Esophagus muscularis mucosa (tissue), 4 donors: Measurements from ENCODE around the gene ECEL1. TPM values are rescaled to one million over a fixed set of nuclear protein-coding genes. Genes with fewer than 3 reads are reported as not detected.

ENCODE experiments used
- DNase-seq: peaks from one replicate; pipeline ENCODE4 v3.0.0-alpha.2; 2017; ENCODE audit errors: extremely low spot score
- H3K27ac ChIP-seq, 4 donors: fragments of 200-600 bp; sonication (generic); replicated peaks in 1 of 4; 1 replicate in 3 of 4; 2 replicates in 1 of 4; pipeline ENCODE4 v1.5.1; 2016 to 2019; ENCODE audit warnings: mild to moderate bottlenecking in 1 of 4
- H3K27me3 ChIP-seq, 4 donors: fragments of 200-600 bp; sonication (generic); one replicate each; pipeline versions ENCODE4 v1.5.1 to v1.6.0; 2016 to 2019
- H3K36me3 ChIP-seq, 4 donors: fragments of 200-600 bp; sonication (generic); one replicate each; pipeline ENCODE4 v1.5.1; 2016 to 2019
- H3K4me1 ChIP-seq, 4 donors: fragments of 200-600 bp; sonication (generic); one replicate each; pipeline ENCODE4 v1.5.1; 2016 to 2019
- H3K4me3 ChIP-seq, 4 donors: fragments of 200-600 bp; sonication (generic); 1 replicate in 2 of 4; 2 replicates in 2 of 4; pipeline ENCODE4 v1.5.1; 2016 to 2019; ENCODE audit warnings: mild to moderate bottlenecking in 4 of 4, moderate library complexity in 1 of 4
- H3K9me3 ChIP-seq, 4 donors: fragments of 200-600 bp; sonication (generic); 1 replicate in 3 of 4; 2 replicates in 1 of 4; pipeline ENCODE4 v1.5.1; 2016 to 2019
- CTCF ChIP-seq, 3 experiments: fragments of 200-600 bp in 2 of 3; fragments of 450-650 bp in 1 of 3; sonication (generic) in 2 of 3; IDR thresholded peaks; one replicate each; pipeline ENCODE4 v1.5.1; 2017 to 2019; ENCODE audit warnings: antibody characterized with exemption in 3 of 3, mild to moderate bottlenecking in 2 of 3, moderate library complexity in 1 of 3
- EP300 ChIP-seq: sonication (generic); formaldehyde crosslinking; IDR thresholded peaks from one replicate; pipeline ENCODE4 v1.6.1; 2017; ENCODE audit warnings: antibody characterized with exemption
- POLR2A ChIP-seq: fragments of 450-650 bp; IDR thresholded peaks from one replicate; pipeline ENCODE4 v1.6.1; 2017; ENCODE audit warnings: antibody characterized with exemption, moderate library complexity, mild to moderate bottlenecking, low read depth
- POLR2AphosphoS5 ChIP-seq, 2 donors: sonication (generic); formaldehyde crosslinking; IDR thresholded peaks; one replicate each; pipeline ENCODE4 v1.6.1; 2017; ENCODE audit warnings: antibody characterized with exemption in 2 of 2
- WGBS: methylation state at CpG from one replicate; pipeline ENCODE4 v1.1.5; 2018; 5-methylcytosine and 5-hydroxymethylcytosine counted together
- intact Hi-C: fragments of 100-400 bp; cut with DNase I; formaldehyde crosslinking; loops from one replicate; pipeline ENCODE4 v1.15.1; 2023
- total RNA-seq, 4 donors: library from RNA; depleted of rRNA; stranded (reverse); fragments of >200 nt; gene quantifications; one replicate each; pipeline versions ENCODE4 v1.1.0 to v1.2.1, GENCODE V29; 2016

Gene ECEL1
- total RNA-seq, 4 donors from 2014 or later: 0.66 to 1.6 (median 1.4) TPM; not detected in 1

GRCh38 chr2:232485348-232485756 lies 2.3 kb downstream of the ECEL1 start:
- peak overlapping the region in 1 of 4 donors; percentile 25 for H3K4me3 ChIP-seq
- intact Hi-C loops: no loop called here
- no peaks in the 10 kb centered on the region for H3K36me3 ChIP-seq
- no peak overlapping the region for H3K27ac ChIP-seq
- H3K27me3 ChIP-seq: peaks cover 0 to 99% (median 29%) of the 10 kb centered on the region in 4 donors
- peaks cover 0 to 31% (median 24%) of the 10 kb centered on the region in 4 donors for H3K4me1 ChIP-seq
- DNase-seq: no peak
- H3K9me3 ChIP-seq: no peaks in the 10 kb centered on the region
- no peak for TF ChIP-seq CTCF (IDR thresholded peaks at IDR 0.05)
- no peak for TF ChIP-seq POLR2A
- no peak for TF ChIP-seq EP300
- no peak for TF ChIP-seq POLR2AphosphoS5 (IDR thresholded peaks at IDR 0.05)
- WGBS: 1% methylated on average over 11 of the region's 22 CpGs

GRCh38 chr2:232484628-232485347 lies 2.8 kb downstream of the ECEL1 start:
- 85% methylated on average over 8 of the region's 12 CpGs for WGBS
- peaks cover 0 to 31% (median 24%) of the 10 kb centered on the region in 4 donors for H3K4me1 ChIP-seq
- no peak for DNase-seq
- H3K27ac ChIP-seq: no peak overlapping the region
- TF ChIP-seq CTCF (IDR thresholded peaks at IDR 0.05) (no peak), POLR2AphosphoS5 (IDR thresholded peaks at IDR 0.05) (no peak), EP300 (no peak), POLR2A (no peak)
- H3K9me3 ChIP-seq: no peaks in the 10 kb centered on the region
- no peak overlapping the region for H3K4me3 ChIP-seq
- no peaks in the 10 kb centered on the region for H3K36me3 ChIP-seq
- intact Hi-C loops: no loop called here
- H3K27me3 ChIP-seq: peaks cover 0 to 99% (median 29%) of the 10 kb centered on the region in 4 donors

GRCh38 chr2:232483923-232484627 lies 3.6 kb downstream of the ECEL1 start:
- Histone ChIP-seq H3K27ac (no peak overlapping the region), H3K36me3 (no peaks in the 10 kb centered on the region), H3K4me3 (no peak overlapping the region), H3K9me3 (no peaks in the 10 kb centered on the region), H3K4me1 (peaks cover 0 to 31% (median 24%) of the 10 kb centered on the region in 4 donors), H3K27me3 (peaks cover 0 to 95% (median 29%) of the 10 kb centered on the region in 4 donors)
- TF ChIP-seq POLR2A (no peak), POLR2AphosphoS5 (IDR thresholded peaks at IDR 0.05) (no peak), EP300 (no peak), CTCF (IDR thresholded peaks at IDR 0.05) (no peak)
- intact Hi-C loops: no loop called here
- 92% methylated on average over 17 of the region's 19 CpGs for WGBS
- DNase-seq: no peak

- intact Hi-C loops: no loop called here
- Histone ChIP-seq H3K27me3 (peaks cover 0 to 88% (median 29%) of the 10 kb centered on the region in 4 donors), H3K4me3 (no peak overlapping the region), H3K4me1 (peaks cover 0 to 31% (median 24%) of the 10 kb centered on the region in 4 donors), H3K9me3 (no peaks in the 10 kb centered on the region), H3K27ac (no peak overlapping the region), H3K36me3 (no peaks in the 10 kb centered on the region)
- no peak for DNase-seq
- no peak for TF ChIP-seq EP300
- TF ChIP-seq CTCF (IDR thresholded peaks at IDR 0.05): no peak
- WGBS: 100% methylated on average over 2 of the region's 10 CpGs
Observed at GRCh38 chr2:232483311-232483922, 4.2 kb downstream of the ECEL1 start.
